LNCaP clone FGC (cell line): Measurements from ENCODE around the gene TENM4.

ENCODE experiments used
- DNase-seq: peaks from one replicate; pipeline ENCODE4 v3.0.0-alpha.2; 2011; ENCODE audit warnings: low read depth
- H3K4me3 ChIP-seq: 2 replicates; pipeline ENCODE4 v1.5.1; 2011; ENCODE audit warnings: mild to moderate bottlenecking, low read depth, low read length, control low read depth
- TF ChIP-seq, protein P1 (sequence below): IDR thresholded peaks from 2 replicates; pipeline ENCODE4 v1.5.1; 2012; ENCODE audit warnings: mild to moderate bottlenecking; ENCODE audit not compliant: control insufficient read depth, insufficient read depth; ENCODE audit errors: extremely low read depth

The TENM4 gene

DNA sequence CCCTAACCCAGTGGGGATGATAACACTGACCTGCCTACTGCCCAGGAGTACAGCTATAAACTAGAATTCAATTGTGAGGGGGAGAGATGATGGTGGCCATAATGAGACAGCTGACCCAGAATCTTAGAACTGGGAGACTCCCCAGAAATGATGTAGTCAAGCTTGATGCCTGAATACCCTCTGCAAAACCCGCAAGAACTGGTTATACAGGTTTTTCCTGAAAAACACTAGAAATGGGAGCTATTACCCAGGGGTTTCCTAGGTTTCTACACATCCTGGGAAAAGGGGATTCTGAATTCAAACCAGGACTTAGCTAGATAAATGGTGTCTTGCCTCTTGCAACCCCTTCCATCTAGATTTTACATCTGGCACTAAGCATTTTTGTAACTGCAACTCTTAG lies 752.4 kb downstream of the TENM4 start:
- no peak overlapping the region for H3K4me3 ChIP-seq
- DNase-seq = no peak
- TF ChIP-seq, protein P1, sequence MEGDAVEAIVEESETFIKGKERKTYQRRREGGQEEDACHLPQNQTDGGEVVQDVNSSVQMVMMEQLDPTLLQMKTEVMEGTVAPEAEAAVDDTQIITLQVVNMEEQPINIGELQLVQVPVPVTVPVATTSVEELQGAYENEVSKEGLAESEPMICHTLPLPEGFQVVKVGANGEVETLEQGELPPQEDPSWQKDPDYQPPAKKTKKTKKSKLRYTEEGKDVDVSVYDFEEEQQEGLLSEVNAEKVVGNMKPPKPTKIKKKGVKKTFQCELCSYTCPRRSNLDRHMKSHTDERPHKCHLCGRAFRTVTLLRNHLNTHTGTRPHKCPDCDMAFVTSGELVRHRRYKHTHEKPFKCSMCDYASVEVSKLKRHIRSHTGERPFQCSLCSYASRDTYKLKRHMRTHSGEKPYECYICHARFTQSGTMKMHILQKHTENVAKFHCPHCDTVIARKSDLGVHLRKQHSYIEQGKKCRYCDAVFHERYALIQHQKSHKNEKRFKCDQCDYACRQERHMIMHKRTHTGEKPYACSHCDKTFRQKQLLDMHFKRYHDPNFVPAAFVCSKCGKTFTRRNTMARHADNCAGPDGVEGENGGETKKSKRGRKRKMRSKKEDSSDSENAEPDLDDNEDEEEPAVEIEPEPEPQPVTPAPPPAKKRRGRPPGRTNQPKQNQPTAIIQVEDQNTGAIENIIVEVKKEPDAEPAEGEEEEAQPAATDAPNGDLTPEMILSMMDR = no peak

DNA sequence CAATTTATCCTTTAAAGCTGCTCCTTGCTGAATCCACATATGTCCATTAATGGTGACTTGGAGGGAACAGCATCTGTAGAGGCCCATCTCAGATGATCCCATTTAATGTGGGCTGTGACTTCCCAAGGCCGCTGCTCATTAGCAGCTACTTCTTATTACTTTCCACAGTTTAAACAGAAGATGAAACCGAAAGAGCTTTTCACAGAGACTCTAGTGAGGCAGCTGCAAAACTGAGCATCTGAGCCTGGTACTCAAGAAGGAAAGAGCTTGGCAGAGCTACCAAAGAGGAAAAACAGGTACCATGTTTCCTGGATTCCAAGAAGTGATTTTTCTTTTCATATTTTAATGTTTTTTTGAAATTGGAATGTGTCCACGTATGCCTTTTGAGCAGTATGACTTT lies 755.7 kb downstream of the TENM4 start:
- TF ChIP-seq, protein P1 = no peak
- no peak for DNase-seq

GRCh38 chr11:78684377-78684776 lies 756.5 kb downstream of the TENM4 start:
- H3K4me3 ChIP-seq = no peak overlapping the region
- DNase-seq = no peak

More for the DNA sequence above, 755.7 kb downstream of the TENM4 start:
- H3K4me3 ChIP-seq = no peak overlapping the region

DNA sequence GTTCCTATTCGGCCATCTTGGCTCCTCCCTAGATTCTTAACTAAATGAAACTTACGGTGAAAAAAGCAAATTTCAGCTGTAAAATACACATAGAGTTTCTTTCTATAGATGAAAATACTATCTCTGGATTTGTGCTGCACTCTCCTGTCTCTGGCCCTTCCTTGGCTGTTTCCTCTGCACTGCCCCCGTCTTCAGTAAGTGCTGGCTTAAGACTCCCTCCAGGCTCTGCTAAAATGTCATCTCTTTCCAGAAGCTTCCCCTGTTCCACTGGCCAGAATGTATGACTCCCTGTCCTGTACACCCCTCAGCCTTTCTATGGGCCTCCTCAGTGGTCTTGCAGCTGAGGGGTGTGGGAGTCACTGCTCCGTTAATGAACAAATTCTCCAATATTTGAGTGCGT lies 757.1 kb downstream of the TENM4 start:
- DNase-seq = no peak
- TF ChIP-seq, protein P1 = no peak
- no peak overlapping the region for H3K4me3 ChIP-seq

More at GRCh38 chr11:78684377-78684776, 756.5 kb downstream of the TENM4 start:
- TF ChIP-seq, protein P1 = no peak

- TF ChIP-seq, protein P1 = no peak
- DNase-seq = no peak
- H3K4me3 ChIP-seq = no peak overlapping the region
These were observed 764.7 kb downstream of the TENM4 start for GRCh38 chr11:78676026-78676557.

DNA sequence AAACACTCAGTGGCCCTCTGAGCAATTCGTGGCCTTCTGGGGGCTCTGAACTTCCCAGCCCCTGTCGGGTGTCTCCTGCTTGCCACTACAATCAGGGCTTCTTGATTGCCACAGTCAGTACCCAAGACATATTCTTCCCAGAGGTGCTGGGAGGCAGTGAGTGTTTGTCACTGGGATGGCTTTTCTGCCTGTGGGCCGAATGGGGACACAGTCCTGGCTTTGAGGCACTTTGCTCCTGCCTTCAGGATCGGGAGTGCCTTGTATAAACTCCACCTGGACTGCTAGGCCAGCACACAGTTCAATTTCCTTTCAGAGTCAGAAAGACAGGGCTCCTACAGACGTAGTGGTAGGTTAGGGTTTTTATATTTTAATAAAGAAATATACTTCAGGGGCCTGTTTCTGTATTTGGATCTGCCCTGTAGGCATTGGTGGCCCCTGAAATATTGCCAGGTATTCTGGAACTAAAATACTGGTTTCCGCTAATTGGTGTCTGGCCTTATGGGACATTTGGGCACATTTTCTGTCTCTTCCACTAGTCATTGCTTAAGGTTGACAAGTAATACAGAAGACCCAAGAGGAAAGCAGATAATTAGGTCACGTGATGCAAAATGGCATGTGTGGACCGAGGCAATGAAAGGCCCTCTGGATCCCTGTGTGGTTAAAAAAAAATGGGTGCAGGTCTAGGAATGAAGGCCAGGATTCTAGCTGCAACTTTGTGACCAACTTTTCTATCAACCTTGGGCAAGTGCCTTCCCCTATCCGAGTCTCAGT lies 767.8 kb downstream of the TENM4 start:
- TF ChIP-seq, protein P1 = no peak
- H3K4me3 ChIP-seq = no peak overlapping the region
- no peak for DNase-seq
